KMS-11 (cell line): Measurements from ENCODE around the gene KAZN.

Experiments
- H2AFZ ChIP-seq: fragments of 200-600 bp; sonication (generic); 2 replicates; pipeline ENCODE4 v1.6.1; 2016; ENCODE audit warnings: antibody characterized with exemption, mixed run types, low read depth
- H3K27ac ChIP-seq: fragments of 200-600 bp; sonication (generic); 2 replicates; pipeline ENCODE4 v1.6.1; 2016; ENCODE audit warnings: mild to moderate bottlenecking, mixed run types
- H3K27me3 ChIP-seq: fragments of 200-600 bp; sonication (generic); 2 replicates; pipeline ENCODE4 v1.6.1; 2017; ENCODE audit warnings: mild to moderate bottlenecking, low read depth, mixed run types, moderate library complexity; ENCODE audit not compliant: insufficient read depth
- H3K36me3 ChIP-seq: fragments of 200-600 bp; sonication (generic); 2 replicates; pipeline ENCODE4 v1.6.1; 2017; ENCODE audit warnings: mild to moderate bottlenecking, mixed run types; ENCODE audit not compliant: insufficient read depth
- H3K4me1 ChIP-seq: fragments of 200-600 bp; sonication (generic); 2 replicates; pipeline ENCODE4 v1.6.1; 2016; ENCODE audit warnings: mild to moderate bottlenecking, low read depth, mixed run types; ENCODE audit not compliant: poor library complexity, severe bottlenecking
- H3K4me2 ChIP-seq: fragments of 200-600 bp; sonication (generic); 2 replicates; pipeline ENCODE4 v1.7.0; 2016; ENCODE audit warnings: mild to moderate bottlenecking, mixed run types
- H3K4me3 ChIP-seq: fragments of 200-600 bp; sonication (generic); IDR thresholded peaks from 2 replicates; pipeline ENCODE4 v1.6.1; 2017; ENCODE audit warnings: low read depth, low read length, mixed read lengths; ENCODE audit not compliant: insufficient read depth
- H3K79me2 ChIP-seq: fragments of 200-600 bp; sonication (generic); 2 replicates; pipeline ENCODE4 v1.6.1; 2016; ENCODE audit warnings: low read depth, mixed run types; ENCODE audit not compliant: insufficient read depth
- H3K9ac ChIP-seq: fragments of 200-600 bp; sonication (generic); 2 replicates; pipeline ENCODE4 v1.6.1; 2016; ENCODE audit warnings: mild to moderate bottlenecking, mixed run types
- H4K20me1 ChIP-seq: fragments of 200-600 bp; sonication (generic); 2 replicates; pipeline ENCODE4 v1.6.1; 2016; ENCODE audit warnings: mild to moderate bottlenecking, mixed run types; ENCODE audit not compliant: insufficient read depth
- CTCF ChIP-seq: fragments of 200-600 bp; sonication (generic); conservative IDR thresholded peaks from 2 replicates; pipeline ENCODE4 v1.6.1; 2017; ENCODE audit warnings: low read depth, mild to moderate bottlenecking, antibody characterized with exemption, low read length, moderate library complexity, mixed read lengths

The KAZN gene

GRCh38 chr1:15066191-15066590 is 467.7 kb downstream of the KAZN start:
- TF ChIP-seq CTCF: no peak
- Histone ChIP-seq H3K4me3 (no peak overlapping the region), H3K27me3 (peaks cover 4% of the 10 kb centered on the region; the same call in 1 of the 2 replicates), H2AFZ (no peak overlapping the region), H3K36me3 (no peaks in the 10 kb centered on the region), H3K4me1 (no peaks in the 10 kb centered on the region), H3K4me2 (no peak overlapping the region), H4K20me1 (no peaks in the 10 kb centered on the region), H3K9ac (no peak overlapping the region), H3K79me2 (no peaks in the 10 kb centered on the region), H3K27ac (no peak overlapping the region)

- Histone ChIP-seq H3K9ac (no peak overlapping the region), H3K4me1 (no peaks in the 10 kb centered on the region), H4K20me1 (no peaks in the 10 kb centered on the region), H3K36me3 (no peaks in the 10 kb centered on the region), H3K79me2 (no peaks in the 10 kb centered on the region), H3K27ac (no peak overlapping the region), H3K27me3 (peaks cover 4% of the 10 kb centered on the region; the same call in 1 of the 2 replicates), H2AFZ (no peak overlapping the region), H3K4me2 (no peak overlapping the region), H3K4me3 (no peak overlapping the region)
- TF ChIP-seq CTCF: no peak
Measured at GRCh38 chr1:15067148-15067547, 468.7 kb downstream of the KAZN start.

GRCh38 chr1:15068152-15068551 is 469.7 kb downstream of the KAZN start:
- no peak for TF ChIP-seq CTCF

GRCh38 chr1:15068997-15069396 is 470.5 kb downstream of the KAZN start:
- Histone ChIP-seq H3K4me1 (no peaks in the 10 kb centered on the region), H4K20me1 (no peaks in the 10 kb centered on the region), H3K27ac (no peak overlapping the region), H3K4me3 (no peak overlapping the region), H3K4me2 (no peak overlapping the region), H2AFZ (no peak overlapping the region), H3K79me2 (no peaks in the 10 kb centered on the region), H3K36me3 (no peaks in the 10 kb centered on the region), H3K27me3 (peaks cover 4% of the 10 kb centered on the region; the same call in 1 of the 2 replicates), H3K9ac (no peak overlapping the region)
- TF ChIP-seq CTCF: no peak

More at GRCh38 chr1:15068152-15068551, 469.7 kb downstream of the KAZN start:
- Histone ChIP-seq H3K79me2 (no peaks in the 10 kb centered on the region), H4K20me1 (no peaks in the 10 kb centered on the region), H3K4me3 (no peak overlapping the region), H2AFZ (no peak overlapping the region), H3K27ac (no peak overlapping the region), H3K27me3 (peaks cover 4% of the 10 kb centered on the region; the same call in 1 of the 2 replicates), H3K4me1 (no peaks in the 10 kb centered on the region), H3K36me3 (no peaks in the 10 kb centered on the region), H3K4me2 (no peak overlapping the region), H3K9ac (no peak overlapping the region)
